Measurements from ENCODE around the gene SLC22A23. TPM values are rescaled to one million over a fixed set of nuclear protein-coding genes. Genes with fewer than 3 reads are reported as not detected.
A peak's percentile ranks its signal among the peaks of the same experiment; 100 is the strongest.

The SLC22A23 gene
- total RNA-seq, 1 donor, result 9.0 TPM

- DNase-seq (ENCODE audit: low read depth), result no peak
- H3K4me3 ChIP-seq (ENCODE audit: low read depth, low read length), result peak overlapping the region; percentile 80
- no peak for TF ChIP-seq CTCF (IDR thresholded peaks at IDR 0.05; ENCODE audit: insufficient read depth, low read length)
Observed at GRCh38 chr6:3454273-3455010, 2.4 kb downstream of the SLC22A23 start.

- no peak for DNase-seq (ENCODE audit: low read depth)
- TF ChIP-seq CTCF (IDR thresholded peaks at IDR 0.05; ENCODE audit: insufficient read depth, low read length), result no peak
- peak overlapping the region; percentile 44 for H3K4me3 ChIP-seq (ENCODE audit: low read depth, low read length)
Observed at GRCh38 chr6:3453413-3454272, 3.2 kb downstream of the SLC22A23 start.

GRCh38 chr6:3451498-3451897 is 5.4 kb downstream of the SLC22A23 start:
- no peak for DNase-seq (ENCODE audit: low read depth)
- H3K4me3 ChIP-seq (ENCODE audit: low read depth, low read length), result no peak overlapping the region
- TF ChIP-seq CTCF (IDR thresholded peaks at IDR 0.05; ENCODE audit: insufficient read depth, low read length), result no peak

GRCh38 chr6:3450888-3451287 is 6.0 kb downstream of the SLC22A23 start:
- DNase-seq (ENCODE audit: low read depth), result peak; percentile 73
- H3K4me3 ChIP-seq (ENCODE audit: low read depth, low read length), result no peak overlapping the region
- TF ChIP-seq CTCF (IDR thresholded peaks at IDR 0.05; ENCODE audit: insufficient read depth, low read length), result no peak

GRCh38 chr6:3449750-3450305 is 7.0 kb downstream of the SLC22A23 start:
- no peak for TF ChIP-seq CTCF (IDR thresholded peaks at IDR 0.05; ENCODE audit: insufficient read depth, low read length)
- no peak overlapping the region for H3K4me3 ChIP-seq (ENCODE audit: low read depth, low read length)
- no peak for DNase-seq (ENCODE audit: low read depth)

- no peak overlapping the region for H3K4me3 ChIP-seq (ENCODE audit: low read depth, low read length)
- no peak for TF ChIP-seq CTCF (IDR thresholded peaks at IDR 0.05; ENCODE audit: insufficient read depth, low read length)
- no peak for DNase-seq (ENCODE audit: low read depth)
Observed at GRCh38 chr6:3449321-3449720, 7.5 kb downstream of the SLC22A23 start.

Measured in fibroblast of the aortic adventitia (primary cell).